Activated CD8-positive, alpha-beta T cell treated with anti-CD3 and anti-CD28 coated beads for 36 hours (primary cell): ENCODE data around the gene PDIA2. TPM values are rescaled to one million over a fixed set of nuclear protein-coding genes. Genes with fewer than 3 reads are reported as not detected.

ENCODE experiments used
- ATAC-seq: fragments of 200-7000 bp; cut with Tn5 transposase; one replicate; pipeline ENCODE4 v1.10.0; 2021; ENCODE audit warnings: mild to moderate bottlenecking, moderate library complexity
- CTCF ChIA-PET: fragments of 350-600 bp; sonication (Branson Sonifier 250); formaldehyde crosslinking; loops from one replicate; lab custom pipeline; 2021; ENCODE audit warnings: antibody characterized with exemption; lab: Charles Lee
- POLR2A ChIA-PET: fragments of 350-600 bp; sonication (Branson Sonifier 250); formaldehyde crosslinking; loops from one replicate; lab custom pipeline; 2021; ENCODE audit warnings: antibody characterized with exemption; lab: Charles Lee
- DNase-seq: peaks from one replicate; pipeline ENCODE4 v3.0.0-alpha.2; 2020
- H3K27ac Mint-ChIP-seq: one replicate; pipeline ENCODE4 v1.8.0; 2021; ENCODE audit warnings: mild to moderate bottlenecking, mixed read lengths
- H3K27me3 Mint-ChIP-seq: one replicate; pipeline ENCODE4 v1.8.0; 2021; ENCODE audit warnings: mixed read lengths
- H3K36me3 Mint-ChIP-seq: one replicate; pipeline ENCODE4 v1.8.0; 2021; ENCODE audit warnings: low read depth, mixed read lengths
- H3K4me1 Mint-ChIP-seq: one replicate; pipeline ENCODE4 v1.8.0; 2021; ENCODE audit warnings: low read depth, mixed read lengths
- H3K4me3 Mint-ChIP-seq: one replicate; pipeline ENCODE4 v1.8.0; 2021; ENCODE audit warnings: mild to moderate bottlenecking, moderate library complexity, mixed read lengths
- H3K9me3 Mint-ChIP-seq: one replicate; pipeline ENCODE4 v1.8.0; 2021; ENCODE audit warnings: mixed read lengths
- intact Hi-C: fragments of 100-400 bp; cut with micrococcal nuclease; formaldehyde crosslinking; loops from one replicate; pipeline ENCODE4 v1.10.0; 2022
- total RNA-seq, 2 experiments: library from RNA; stranded (reverse); gene quantifications; one replicate each; pipeline ENCODE4 v1.2.3, GENCODE V29; 2021
- TF ChIP-seq, protein P1 (sequence below): fragments of 200-600 bp; IDR thresholded peaks from one replicate; pipeline ENCODE4 v1.8.0; 2022; ENCODE audit warnings: antibody characterized with exemption, mild to moderate bottlenecking

The PDIA2 gene
- total RNA-seq, 2 experiments from 2014 or later: not detected

DNA sequence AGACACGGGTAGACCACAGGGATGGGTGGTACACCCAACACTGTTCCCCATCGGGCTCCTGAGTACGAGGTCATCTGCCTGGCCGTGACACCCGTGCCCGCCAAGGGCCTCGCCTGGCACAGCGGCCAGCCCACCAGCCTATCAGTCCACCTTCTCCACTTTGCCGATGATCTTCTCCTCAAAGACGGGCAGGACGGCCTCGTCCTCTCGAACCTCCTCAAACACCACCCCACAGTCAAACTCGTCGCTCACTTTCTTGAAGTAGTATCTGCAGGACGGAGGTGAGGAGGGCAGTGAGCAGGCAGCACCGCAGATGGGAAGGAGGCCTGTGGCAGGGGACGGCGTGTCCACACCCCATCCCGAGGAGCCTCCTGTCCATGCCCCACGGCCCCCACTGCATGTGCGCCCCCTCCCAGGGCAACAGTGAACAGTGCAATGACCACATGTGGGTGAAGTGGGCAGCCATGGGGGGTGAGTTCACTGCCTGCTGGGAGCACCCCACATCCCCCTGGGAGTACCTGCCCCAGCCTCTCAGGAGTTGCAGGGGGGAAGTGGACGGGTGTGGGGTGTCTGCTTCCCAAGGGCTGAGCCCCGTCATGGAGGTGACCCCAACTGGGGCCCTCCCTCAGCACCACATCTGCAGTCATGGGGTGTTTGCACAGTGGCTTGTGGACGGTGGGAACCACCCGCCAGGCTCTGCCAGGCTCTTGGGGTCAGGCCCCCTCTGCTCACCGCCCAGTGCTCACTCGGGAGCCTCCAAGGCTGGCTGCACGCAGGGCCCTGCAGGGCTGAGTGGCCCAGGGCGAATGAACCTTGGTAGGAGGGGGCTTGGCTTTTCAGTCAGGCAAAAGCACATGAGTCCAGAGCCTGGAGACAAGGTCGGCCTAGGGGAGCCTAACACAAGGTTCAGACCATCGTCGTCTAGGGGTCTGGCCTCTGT is 5.3 kb downstream of the PDIA2 start:
- Mint-ChIP-seq H3K27me3 (no peaks in the 10 kb centered on the region), H3K4me1 (no peaks in the 10 kb centered on the region), H3K9me3 (no peaks in the 10 kb centered on the region), H3K36me3 (peaks cover 12% of the 10 kb centered on the region), H3K4me3 (no peak overlapping the region), H3K27ac (no peak overlapping the region)
- no peak for ATAC-seq
- DNase-seq: no peak
- intact Hi-C loops: no loop called here
- TF ChIP-seq, protein P1, sequence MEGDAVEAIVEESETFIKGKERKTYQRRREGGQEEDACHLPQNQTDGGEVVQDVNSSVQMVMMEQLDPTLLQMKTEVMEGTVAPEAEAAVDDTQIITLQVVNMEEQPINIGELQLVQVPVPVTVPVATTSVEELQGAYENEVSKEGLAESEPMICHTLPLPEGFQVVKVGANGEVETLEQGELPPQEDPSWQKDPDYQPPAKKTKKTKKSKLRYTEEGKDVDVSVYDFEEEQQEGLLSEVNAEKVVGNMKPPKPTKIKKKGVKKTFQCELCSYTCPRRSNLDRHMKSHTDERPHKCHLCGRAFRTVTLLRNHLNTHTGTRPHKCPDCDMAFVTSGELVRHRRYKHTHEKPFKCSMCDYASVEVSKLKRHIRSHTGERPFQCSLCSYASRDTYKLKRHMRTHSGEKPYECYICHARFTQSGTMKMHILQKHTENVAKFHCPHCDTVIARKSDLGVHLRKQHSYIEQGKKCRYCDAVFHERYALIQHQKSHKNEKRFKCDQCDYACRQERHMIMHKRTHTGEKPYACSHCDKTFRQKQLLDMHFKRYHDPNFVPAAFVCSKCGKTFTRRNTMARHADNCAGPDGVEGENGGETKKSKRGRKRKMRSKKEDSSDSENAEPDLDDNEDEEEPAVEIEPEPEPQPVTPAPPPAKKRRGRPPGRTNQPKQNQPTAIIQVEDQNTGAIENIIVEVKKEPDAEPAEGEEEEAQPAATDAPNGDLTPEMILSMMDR: no peak
- CTCF ChIA-PET: no interaction called here
- POLR2A ChIA-PET: no interaction called here

DNA sequence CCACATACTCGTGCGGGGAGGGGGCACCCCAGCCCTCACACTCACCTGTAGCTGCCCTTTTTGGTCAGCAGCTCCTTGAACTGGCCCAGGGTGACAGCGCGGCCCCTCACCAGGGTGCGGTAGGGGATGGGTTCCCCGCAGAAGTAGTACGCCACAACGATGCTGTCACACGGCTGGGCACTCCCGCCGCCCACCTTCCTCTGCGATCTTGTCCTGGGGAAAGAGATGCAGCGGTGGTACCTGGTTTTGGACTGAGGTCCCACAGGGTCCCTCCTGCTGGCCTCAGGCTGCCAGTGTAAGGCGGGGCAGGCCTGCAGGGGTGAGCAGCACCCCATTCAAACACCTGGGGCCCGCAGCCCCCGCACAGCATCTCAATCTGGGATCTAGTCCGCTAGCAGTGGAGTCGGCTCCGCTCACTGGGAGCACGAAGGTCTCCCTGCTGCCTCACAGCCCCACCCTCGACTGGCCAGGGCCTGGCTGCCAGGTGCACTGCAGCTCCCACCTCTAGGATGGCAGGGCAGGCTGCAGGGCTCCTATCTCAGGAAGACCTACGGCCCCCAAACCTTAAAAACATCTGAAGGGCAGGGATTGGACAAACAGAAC is 6.5 kb downstream of the PDIA2 start:
- ChIA-PET POLR2A (no interaction called here), CTCF (no interaction called here)
- TF ChIP-seq, protein P1: no peak
- DNase-seq (no peak), ATAC-seq (no peak)
- intact Hi-C loops: no loop called here
- H3K27ac Mint-ChIP-seq: no peak overlapping the region
- H3K27me3 Mint-ChIP-seq: no peaks in the 10 kb centered on the region
- no peaks in the 10 kb centered on the region for H3K9me3 Mint-ChIP-seq
- H3K4me1 Mint-ChIP-seq: no peaks in the 10 kb centered on the region
- no peak overlapping the region for H3K4me3 Mint-ChIP-seq
- H3K36me3 Mint-ChIP-seq: peaks cover 12% of the 10 kb centered on the region

DNA sequence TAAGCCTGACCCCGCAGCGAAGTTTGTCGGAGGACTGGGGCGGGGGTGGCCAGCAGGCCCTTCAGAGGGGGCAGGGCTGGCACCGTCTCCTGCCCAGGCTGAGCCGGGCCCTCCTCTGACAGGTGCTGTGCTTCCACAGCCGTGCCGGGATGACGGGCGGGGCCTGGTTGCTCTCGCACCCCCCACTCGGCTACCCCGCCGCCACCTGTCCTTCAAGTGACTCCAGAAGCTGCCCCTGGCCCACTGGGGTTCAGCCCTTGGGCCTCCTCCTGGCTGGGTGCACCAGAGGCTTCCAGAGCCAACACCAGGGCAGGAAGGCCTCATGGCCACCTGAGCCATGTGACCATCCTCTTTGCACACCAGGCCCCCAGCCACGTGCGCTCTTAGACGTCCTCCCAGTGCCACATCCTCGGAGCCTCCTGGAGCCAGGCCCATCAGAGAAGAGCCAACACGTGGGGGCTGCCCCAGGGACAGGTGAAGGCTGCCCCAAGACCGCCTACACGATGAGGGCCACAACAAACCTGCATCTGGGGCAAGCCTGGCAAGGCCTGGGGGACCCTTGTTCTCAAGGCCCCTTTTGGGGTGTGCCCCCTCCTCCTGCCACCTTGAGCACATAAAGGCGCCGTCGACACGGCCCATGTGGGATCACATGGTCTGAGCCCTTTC is 7.2 kb downstream of the PDIA2 start:
- H3K27me3 Mint-ChIP-seq: no peaks in the 10 kb centered on the region
- intact Hi-C loops: no loop called here
- DNase-seq (no peak), ATAC-seq (no peak)
- no peak overlapping the region for H3K4me3 Mint-ChIP-seq
- TF ChIP-seq, protein P1: no peak
- peaks cover 12% of the 10 kb centered on the region for H3K36me3 Mint-ChIP-seq
- H3K4me1 Mint-ChIP-seq: no peaks in the 10 kb centered on the region
- POLR2A ChIA-PET: no interaction called here
- no peak overlapping the region for H3K27ac Mint-ChIP-seq
- H3K9me3 Mint-ChIP-seq: no peaks in the 10 kb centered on the region
- CTCF ChIA-PET: no interaction called here

DNA sequence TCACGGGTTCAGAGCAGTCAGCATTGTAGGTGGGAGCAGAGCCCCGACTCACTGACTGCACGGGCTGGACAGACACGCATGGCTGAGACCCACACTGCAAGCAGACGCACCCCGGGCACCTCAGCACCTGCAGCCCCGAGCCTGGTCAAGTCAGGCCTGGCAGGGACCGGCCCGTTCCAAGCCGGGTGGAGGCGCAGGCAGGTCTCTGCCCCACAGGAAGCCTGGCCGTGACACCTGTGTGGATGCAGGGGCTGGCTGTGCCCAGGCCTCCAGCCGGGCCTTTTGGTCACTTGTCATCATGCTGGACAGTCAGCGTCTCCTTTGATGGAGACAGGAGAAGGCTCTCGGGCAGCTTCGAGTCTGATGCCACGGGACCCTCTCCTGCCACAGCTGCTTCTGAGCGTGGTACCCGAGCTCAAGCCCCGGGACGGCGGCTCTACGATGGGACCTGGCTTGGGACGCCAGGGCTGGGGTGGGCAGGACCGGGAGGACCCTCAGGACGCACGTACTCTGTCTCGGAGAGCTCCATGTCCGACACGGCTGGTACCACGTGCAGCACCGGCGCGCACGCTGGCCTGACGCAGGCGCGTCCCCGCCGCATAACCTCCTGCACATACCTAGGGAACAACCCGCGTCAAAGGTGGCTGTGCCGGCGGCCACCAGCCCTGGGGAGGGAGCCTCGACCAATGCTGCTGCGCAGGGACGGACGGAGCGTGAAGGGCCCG is 7.9 kb downstream of the PDIA2 start:
- no peak for DNase-seq
- H3K9me3 Mint-ChIP-seq: no peaks in the 10 kb centered on the region
- intact Hi-C loops: no loop called here
- no peaks in the 10 kb centered on the region for H3K27me3 Mint-ChIP-seq
- no peak for ATAC-seq
- H3K36me3 Mint-ChIP-seq: peaks cover 12% of the 10 kb centered on the region
- TF ChIP-seq, protein P1: no peak
- ChIA-PET CTCF (no interaction called here), POLR2A (no interaction called here)
- no peak overlapping the region for H3K27ac Mint-ChIP-seq
- H3K4me1 Mint-ChIP-seq: no peaks in the 10 kb centered on the region
- no peak overlapping the region for H3K4me3 Mint-ChIP-seq
